HG02588 (cell line): ENCODE results near the gene NUDT16.
"Not testable (repeated sequence)": the region's sequence is repeated elsewhere in the genome, so short reads cannot be mapped to it uniquely, and the experiment has no call there.

Experiments
- ATAC-seq: cut with Tn5 transposase; IDR thresholded peaks from one replicate; pipeline ENCODE4 v1.9.1; 2021; ENCODE audit warnings: mild to moderate bottlenecking, moderate library complexity; ENCODE audit not compliant: unreplicated experiment

NUDT16 gene

DNA sequence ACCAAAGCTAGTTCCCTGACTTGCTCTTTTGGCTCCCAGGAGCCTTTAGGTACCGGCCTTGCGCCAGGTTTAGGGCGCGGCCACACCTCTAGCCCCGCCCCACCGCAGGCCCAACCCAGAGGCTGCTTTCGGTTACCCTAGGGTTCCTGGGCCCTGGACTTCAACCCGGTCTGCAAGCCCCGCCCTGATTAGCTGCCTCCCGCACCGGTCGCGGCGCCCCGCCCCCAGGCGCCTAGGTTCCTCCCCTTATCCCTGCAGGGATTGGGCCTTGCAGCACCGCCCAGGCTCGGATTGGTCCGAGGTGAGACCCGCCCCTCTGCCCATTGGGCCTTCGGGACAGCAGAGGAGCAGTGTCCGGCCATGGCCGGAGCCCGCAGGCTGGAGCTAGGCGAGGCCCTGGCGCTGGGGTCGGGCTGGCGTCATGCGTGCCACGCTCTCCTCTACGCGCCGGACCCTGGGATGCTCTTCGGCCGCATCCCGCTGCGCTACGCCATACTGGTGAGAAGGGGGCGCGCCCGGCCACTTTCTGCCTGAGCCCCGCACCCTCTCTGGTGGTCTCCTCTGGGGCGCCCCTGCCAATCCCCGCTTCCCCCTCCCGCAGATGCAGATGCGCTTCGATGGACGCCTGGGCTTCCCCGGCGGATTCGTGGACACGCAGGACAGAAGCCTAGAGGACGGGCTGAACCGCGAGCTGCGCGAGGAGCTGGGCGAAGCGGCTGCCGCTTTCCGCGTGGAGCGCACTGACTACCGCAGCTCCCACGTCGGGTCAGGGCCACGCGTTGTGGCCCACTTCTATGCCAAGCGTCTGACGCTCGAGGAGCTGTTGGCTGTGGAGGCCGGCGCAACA, at the start of gene NUDT16:
NUDT16 (plus strand) TSS at position 330 of the 847 bp plus-strand sequence; CDS start at position 361, 31 bp downstream.
- ATAC-seq: peak; percentile 98

DNA sequence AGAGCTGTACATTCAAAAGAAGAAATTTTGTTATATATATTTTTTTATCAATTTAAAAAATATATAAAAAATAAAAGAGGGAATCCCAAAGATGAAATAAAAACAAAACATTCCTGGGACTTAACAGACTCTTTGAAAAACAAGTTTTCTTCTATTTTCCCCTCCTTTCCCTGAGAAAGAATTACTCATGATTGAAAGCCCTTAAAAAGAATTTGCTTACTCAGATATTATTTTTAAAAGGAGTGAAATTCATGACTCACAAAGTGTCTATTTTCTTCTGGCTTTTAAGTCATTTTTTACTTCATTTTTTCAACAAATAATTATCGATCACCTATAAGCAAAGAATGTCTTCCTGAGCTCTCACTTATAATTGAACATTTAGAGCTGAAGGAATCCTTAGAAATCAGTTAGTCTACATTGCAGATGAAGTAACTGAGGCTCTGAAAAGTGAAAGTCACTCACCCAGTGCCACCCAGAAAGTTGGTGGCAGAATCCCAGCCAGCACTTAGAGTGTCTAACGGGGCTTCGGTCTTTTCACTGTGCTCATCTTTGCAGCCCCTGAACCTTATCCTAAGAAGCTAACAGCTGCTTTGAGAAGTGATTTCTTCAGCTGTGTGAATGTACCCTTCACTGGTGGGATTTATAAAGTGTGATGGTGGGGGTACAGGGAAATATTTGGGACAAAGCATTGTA, 42.5 kb upstream of the NUDT16 start:
- no peak for ATAC-seq

DNA sequence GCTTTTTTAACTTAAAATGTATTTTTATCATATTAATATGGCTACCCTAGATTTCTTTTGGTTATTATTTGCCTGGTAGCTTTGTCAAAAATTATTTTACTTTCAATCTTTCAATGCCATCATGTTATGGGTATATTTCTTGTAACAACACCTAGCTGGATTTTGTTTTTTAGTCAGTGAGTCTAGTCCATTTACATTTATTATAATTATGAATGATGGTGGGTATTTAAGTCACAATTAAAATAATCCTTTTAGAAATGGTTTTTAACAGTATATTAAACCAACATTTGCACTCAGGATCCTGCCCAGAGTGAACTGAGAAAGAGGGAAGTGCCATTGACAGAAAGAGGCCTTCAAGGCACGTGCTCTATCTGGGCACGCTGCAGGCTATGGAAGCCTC, 39.8 kb upstream of the NUDT16 start:
- no peak for ATAC-seq

DNA sequence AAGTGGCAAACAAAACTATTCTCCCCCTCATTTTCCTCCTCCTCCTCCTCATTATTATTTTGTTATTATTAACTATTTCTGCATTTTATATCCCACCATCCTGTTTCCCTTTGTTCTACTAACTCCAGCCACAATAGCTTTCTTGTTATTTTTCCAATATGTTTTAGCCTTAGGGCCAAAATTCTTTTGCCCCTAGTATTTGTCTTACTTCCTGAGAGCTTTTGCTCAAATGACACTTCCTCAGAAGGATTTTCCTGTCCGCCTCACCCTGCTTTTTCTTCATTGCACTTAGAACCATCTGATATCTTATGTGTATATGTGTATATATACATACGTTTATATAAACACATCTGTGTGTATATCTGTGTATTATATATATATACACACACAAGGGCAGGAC, 32.7 kb upstream of the NUDT16 start:
- no peak for ATAC-seq

DNA sequence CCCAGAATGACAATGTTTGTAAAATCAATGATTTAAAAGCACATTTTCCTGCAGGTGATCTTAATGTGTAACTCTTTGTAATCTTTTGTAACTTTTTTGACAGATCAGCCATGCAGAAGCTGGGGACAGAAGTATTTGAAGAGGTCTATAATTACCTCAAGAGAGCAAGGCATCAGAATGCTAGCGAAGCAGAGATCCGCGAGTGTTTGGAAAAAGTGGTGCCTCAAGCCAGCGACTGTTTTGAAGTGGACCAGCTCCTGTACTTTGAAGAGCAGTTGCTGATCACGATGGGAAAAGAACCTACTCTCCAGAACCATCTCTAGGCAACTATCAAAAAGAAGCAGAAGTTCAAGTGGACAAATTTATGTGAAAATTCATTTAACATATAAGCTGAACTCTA, 32.1 kb upstream of the NUDT16 start:
- no peak for ATAC-seq

DNA sequence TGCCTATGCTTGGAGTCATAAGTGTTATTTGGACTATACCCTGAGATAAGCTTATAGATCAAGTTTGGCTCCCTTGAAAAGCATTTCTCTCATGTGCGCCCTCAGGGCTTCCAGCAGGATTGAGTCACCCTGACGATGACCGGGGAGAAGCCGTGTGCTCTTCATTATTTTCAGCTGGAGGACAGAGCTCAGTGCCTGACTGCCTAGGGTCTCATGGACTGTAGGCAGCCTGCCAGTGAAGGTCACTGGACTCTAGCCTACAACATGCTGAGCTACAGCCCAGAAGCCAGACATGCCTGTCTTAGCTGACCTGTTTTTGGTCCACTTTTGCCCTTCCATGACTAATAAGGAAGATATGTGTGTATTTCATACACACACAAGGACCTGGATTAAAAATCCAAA, 31.6 kb upstream of the NUDT16 start:
- ATAC-seq: no peak

DNA sequence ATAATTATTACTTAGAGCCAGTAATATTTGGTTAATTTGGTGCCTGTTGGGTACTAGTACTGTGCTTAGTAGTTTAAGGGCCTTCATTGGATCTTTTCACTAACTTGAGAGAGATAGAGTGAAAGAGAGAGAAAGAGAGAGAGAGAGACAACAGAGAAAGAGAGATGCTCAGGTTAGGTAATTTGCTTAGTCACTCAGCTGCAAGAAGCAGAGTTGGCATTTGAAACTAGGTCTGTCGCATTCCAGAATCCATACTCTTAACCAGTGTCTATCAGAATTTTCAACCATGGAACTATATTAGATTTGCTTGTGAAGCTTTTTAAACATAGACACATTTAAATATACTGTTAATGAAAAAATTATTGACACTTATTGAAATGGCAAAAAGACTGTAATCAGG, 31.1 kb upstream of the NUDT16 start:
- ATAC-seq: no peak

DNA sequence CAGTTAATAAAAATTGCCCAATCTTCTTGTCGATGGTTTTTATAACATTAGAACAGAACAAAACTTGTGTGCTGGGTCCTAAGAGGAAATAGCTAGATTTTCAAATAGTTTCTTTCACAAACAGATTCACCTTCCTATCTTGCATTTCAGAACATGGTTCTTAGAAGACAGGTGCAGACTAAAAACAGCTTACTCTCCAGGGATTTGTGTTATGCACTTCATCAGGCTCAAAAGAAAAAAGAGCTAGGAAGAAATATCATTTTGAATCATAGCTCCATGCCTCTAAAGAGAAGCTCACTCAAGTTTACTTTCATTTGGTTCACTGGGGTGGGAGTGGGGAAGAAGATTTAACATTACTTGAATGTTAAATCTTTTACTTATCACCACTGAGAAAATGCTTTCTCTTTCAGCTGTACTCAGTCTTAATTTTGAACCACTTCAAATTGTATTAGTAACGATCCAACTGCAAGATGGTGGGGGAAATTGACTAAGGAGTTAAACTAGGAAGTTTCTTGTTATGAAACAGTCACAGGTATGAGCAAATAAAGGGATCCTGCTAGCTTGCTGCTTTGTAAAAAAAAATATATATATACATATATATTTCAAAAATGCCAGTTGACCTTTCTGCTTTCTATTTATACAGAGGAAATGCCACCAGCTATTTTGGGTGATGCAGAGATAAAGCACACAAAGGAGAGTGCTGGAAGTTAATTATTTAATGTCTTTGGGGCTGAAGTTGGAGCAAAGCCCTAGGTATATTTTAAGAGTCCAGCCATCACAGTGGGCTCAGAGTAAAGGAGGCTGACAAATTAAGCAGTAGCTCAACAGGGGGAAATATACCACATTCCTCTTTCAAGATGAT, 28.3 kb upstream of the NUDT16 start:
- no peak for ATAC-seq

DNA sequence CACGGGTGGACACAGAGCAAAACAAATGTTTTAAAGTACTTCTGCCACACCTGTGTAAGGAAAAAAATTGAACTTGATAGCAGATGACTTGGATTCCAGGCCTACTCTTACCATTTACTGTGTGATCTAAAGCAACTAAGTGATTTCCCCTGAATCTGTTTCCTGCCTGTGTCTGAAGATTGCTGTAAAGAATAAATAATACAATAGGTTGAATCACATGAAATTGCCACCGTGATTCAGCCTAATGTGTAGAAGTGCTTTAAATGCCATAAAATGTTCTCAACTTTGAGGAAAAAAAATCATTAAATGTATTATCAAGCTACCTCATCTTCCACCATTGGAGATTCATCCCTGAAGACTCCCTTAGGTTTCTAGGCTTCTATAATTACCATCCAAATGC, 27.6 kb upstream of the NUDT16 start:
- ATAC-seq: no peak

DNA sequence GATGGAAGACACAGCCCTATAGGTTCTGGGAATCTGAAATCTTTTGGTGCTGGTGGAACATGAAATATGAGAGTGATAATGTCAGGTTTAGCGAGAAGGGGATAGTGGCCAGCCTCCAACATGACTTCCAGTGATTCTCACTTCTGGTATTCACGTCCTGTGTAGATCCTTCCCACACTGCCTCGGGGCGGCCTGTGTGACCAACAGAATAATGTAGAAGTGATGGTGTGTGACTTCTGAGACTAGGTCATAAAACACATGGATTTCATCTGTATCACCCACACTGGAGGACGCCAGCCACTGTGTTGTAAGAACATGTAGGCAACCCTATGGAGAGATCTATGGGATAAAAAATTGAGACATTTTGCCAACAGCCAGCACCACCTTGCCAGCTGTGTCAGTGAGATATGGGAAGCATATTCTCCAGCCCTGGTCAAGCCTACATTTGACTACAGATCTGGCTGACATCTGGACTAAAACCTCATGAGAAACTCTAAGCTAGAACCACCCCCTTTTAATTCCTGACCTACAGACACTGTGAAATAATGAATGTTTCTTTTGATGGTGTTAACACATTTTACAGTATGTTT, 25.5 kb upstream of the NUDT16 start:
- ATAC-seq: no peak

DNA sequence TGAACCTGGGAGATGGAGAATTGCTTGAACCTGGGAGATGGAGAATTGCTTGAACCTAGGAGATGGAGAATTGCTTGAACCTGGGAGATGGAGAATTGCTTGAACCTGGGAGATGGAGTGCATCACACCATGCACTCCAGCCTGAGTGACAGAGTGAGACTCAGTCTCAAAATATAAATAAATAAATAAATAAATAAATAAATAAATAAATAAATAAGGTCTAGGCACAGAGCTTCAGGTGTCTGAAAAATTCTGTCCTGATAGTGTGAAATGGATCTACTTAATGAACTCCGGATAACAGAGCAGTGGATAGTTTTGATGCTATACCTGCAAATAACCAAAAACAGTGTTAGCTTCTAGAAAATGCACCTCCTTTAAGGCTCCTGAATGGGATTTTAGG, 24.3 kb upstream of the NUDT16 start:
- no peak for ATAC-seq

DNA sequence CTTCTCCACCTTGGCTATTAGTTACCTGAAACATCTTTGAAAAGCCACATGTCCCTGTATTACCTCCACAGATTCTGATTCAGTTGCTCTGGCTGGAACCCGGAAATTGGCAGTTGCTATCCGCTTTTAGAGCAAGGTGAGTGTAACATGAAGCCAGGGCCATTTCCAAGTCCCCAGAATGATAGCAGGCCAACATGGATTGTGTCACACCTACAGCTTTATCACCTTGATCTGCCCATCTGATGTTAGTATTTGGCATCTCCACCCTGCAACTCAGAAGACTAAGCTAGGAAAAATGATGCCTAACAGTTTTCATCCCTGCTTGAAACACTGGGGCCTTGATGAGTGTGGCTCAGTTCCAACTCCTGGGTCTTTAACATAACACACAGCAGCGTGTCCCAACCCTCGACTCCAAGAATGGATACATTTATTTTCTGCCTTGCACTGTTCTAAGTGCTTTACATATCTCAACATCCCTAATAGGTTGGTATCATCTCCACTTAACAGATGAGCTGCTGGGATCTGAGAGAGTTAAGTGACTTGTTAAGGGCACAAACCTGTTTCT, 21.3 kb upstream of the NUDT16 start:
- ATAC-seq: no peak

DNA sequence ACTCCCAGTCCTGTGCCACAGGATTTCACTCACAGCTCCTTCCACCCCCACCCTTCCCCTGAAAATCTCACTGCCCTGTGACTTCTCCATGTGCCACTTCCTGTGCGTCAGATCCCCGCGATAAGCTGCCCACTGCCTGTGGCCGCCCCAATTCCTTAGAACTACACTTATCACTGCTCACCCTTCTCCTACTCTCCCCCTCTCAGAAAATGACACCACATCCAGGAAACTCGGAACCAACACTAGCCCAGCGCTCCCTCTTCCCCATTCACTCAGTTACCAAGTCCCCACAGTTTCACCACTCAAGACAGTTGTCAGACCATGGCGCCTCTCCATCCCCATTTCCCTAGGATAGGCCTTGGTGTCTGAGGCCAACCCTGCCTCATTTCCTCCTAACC, 20.5 kb upstream of the NUDT16 start:
- not testable (repeated sequence) for ATAC-seq

DNA sequence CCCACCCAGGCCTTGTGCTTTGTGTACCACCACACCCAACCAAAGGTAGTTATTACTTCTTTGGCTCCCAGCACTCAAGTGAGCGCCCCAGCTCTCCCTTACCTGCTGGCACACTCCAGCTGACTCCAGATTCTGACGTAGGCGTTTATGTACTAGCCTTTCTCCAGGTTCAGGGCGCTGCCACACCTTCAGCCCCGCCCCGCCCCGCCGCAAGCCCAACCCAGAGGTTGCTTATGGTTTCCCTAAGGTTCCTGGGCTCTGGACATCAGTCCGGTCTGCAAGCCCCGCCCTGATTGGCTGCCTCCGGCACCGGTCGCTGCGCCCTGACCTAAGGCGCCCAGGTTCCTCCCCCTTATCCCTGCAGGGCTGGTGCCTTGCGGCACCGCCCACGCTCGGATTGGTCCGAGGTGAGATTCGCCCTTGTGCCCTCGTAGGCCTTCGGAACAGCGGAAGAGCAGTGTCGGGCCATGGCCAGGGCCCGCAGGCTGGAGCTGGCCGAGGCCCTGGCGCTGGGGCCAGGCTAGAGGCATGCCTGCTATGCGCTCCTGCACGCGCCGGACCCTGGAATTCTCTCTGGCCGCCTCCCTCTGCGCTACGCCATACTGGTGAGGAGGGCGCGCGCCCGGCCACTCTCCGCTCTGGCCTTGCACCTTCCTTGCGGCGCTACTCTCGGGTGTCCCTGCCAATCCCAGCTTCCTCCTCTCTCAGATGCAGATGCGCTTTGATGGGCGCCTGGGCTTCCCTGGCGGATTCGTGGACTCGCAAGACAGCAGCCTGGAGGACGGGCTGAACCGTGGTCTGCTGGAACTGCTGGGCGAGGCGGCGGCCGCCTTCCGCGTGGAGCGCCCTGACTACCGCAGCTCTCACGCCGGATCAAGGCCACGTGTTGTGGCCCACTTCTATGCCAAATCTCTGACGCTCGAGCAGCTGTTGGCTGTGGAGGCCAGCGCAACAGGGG, 19.8 kb upstream of the NUDT16 start:
- ATAC-seq: peak; percentile 86

DNA sequence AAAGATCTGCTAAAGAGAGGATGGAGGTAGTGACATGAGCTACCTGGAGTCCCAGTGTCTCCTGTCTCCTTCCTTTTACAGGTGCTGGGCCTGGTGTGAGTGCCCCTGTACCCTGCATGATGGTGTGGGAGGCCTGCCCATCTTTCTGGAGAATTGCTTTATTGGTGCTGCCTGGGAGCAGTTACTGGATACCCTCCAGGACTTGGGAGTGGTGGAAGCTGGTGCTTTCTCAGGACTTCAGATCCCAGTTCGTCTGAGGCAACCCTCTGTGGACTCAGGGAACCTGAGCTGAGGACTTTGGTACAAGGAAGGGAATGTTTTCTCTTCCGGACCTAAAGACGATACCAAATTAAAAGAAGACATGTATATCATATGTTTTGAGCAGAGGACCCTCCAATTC, 18.3 kb upstream of the NUDT16 start:
- ATAC-seq: no peak

DNA sequence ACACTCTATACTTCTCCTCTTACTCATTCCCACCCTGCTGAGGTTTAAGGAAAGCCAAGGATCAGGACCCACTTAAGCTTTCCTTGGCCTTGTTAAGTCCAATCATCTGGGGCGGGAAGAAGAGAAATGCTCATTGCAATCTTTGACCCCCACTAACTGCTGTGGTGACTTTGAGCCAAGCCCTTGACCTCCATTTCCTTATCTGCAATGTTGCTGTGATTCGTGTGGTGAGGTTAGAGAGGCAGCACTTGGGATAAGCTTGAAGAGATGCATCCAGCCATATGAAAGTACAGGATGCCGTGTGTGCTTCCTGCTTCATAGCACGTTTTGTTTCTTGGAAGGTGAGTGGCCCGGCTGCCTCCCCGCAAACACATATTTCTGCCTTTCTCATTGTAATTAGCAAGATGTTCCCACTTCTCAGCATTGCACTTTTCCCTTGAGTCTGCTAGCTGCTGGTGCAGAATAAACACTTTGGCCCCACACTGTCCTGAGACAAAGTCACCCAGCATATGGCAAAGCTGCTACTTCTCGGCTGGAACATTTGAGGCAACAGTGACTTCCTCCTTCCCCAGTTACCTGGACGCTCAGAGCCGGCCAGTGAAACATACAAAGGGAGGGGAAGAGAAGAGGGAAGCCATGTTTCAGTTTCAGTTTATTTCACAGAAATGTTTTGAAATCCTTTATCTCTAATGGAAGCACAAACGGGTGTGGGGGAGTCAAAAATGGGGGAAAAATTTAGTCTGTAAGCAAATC, 10.5 kb upstream of the NUDT16 start:
- ATAC-seq: no peak

DNA sequence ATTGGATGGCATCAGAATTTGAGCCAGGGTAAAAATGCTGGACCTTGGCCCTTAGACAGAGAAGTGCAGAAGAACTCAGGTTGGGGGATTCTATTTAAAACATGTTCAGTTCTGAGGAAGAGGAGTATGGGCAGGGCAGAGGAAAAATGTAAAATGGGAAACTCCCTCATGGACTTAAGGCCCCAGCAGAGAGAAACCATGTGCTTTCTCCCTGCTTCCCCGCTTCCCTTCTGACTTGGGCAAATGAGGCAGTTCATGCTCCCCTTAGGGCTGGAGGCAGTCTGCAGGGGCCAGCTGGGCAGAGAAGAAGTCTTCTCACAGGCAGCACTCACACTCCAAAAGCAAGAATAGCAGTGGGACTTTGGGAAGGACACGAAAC, 9.9 kb upstream of the NUDT16 start:
- ATAC-seq: no peak

DNA sequence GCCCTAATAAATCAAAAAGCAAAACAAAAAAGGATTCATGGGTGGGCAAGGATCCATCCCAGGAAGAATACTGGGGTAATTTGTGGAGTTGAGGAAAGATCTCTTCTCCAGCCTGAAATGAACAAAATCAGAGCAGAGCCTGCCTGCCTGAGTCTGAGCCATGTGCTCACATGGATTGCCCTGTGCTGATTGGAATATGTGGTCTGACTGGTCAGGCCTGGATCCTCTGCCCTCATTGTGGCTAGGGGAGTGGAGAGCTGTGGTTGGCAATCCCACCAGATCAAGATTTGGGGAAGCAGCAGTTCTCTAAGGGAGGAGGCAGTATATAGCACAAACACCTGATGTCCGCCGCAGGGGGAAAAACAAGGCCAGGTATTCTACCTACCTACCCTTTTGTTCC, 6.8 kb upstream of the NUDT16 start:
- ATAC-seq: no peak
